Gastrocnemius medialis (tissue), 4 donors: ENCODE measurements around the gene GALNT5.

Experiments
- POLR2A ChIP-seq, 2 donors: fragments of 450-650 bp; IDR thresholded peaks; one replicate each; pipeline ENCODE4 v1.6.1; 2017; ENCODE audit warnings: antibody characterized with exemption in 2 of 2, mild to moderate bottlenecking in 2 of 2, moderate library complexity in 2 of 2
- TF ChIP-seq, protein P1 (sequence below), 5 experiments: fragments of 450-650 bp in 3 of 5; fragments of 200-600 bp in 2 of 5; sonication (generic) in 2 of 5; IDR thresholded peaks in 4 of 5; conservative IDR thresholded peaks in 1 of 5; 1 replicate in 4 of 5; 2 replicates in 1 of 5; pipeline ENCODE4 v1.5.1; 2016 to 2019; ENCODE audit warnings: antibody characterized with exemption in 5 of 5, mild to moderate bottlenecking in 3 of 5, moderate library complexity in 3 of 5

DNA sequence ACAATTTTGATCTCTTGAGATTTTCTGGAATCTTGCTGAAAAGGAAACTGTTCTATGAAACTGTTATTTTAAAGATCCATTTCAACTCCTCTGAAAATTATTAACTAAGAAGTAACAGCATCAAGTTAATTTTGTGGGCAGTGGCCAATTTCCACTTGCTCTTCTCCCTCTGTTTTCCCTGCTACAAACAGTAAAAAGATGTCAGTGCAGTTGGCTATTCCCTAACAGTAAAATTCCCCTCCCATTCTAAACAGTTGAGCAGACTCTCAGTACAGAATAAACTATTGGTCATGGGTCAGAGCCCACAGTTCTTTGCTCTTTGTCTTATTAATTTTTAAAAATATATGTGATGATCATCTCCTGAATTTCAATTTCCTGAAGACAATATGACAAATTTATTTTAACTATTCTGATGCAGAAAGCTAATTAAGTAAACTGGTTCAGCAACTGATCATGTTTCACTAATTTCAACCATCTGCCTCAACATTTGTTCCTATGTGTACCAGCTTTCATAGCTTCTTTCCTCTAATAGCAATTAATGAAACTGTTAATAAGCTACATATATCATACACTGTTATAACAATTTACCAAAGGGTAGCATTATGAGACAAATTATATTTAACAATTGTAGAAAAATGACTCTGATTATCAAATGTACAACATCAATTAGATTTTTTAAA, 41.1 kb upstream of the GALNT5 start:
- TF ChIP-seq, protein P1, sequence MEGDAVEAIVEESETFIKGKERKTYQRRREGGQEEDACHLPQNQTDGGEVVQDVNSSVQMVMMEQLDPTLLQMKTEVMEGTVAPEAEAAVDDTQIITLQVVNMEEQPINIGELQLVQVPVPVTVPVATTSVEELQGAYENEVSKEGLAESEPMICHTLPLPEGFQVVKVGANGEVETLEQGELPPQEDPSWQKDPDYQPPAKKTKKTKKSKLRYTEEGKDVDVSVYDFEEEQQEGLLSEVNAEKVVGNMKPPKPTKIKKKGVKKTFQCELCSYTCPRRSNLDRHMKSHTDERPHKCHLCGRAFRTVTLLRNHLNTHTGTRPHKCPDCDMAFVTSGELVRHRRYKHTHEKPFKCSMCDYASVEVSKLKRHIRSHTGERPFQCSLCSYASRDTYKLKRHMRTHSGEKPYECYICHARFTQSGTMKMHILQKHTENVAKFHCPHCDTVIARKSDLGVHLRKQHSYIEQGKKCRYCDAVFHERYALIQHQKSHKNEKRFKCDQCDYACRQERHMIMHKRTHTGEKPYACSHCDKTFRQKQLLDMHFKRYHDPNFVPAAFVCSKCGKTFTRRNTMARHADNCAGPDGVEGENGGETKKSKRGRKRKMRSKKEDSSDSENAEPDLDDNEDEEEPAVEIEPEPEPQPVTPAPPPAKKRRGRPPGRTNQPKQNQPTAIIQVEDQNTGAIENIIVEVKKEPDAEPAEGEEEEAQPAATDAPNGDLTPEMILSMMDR (IDR thresholded peaks at IDR 0.05 in 4 of 5, conservative IDR thresholded peaks at IDR 0.05 in 1 of 5), result no peak
- TF ChIP-seq POLR2A (IDR thresholded peaks at IDR 0.05), result no peak
